Measurements from ENCODE around the gene HAPLN3.
"Not testable (repeated sequence)": the region's sequence is repeated elsewhere in the genome, so short reads cannot be mapped to it uniquely, and the experiment has no call there.

The HAPLN3 gene, protein sequence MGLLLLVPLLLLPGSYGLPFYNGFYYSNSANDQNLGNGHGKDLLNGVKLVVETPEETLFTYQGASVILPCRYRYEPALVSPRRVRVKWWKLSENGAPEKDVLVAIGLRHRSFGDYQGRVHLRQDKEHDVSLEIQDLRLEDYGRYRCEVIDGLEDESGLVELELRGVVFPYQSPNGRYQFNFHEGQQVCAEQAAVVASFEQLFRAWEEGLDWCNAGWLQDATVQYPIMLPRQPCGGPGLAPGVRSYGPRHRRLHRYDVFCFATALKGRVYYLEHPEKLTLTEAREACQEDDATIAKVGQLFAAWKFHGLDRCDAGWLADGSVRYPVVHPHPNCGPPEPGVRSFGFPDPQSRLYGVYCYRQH

DNA sequence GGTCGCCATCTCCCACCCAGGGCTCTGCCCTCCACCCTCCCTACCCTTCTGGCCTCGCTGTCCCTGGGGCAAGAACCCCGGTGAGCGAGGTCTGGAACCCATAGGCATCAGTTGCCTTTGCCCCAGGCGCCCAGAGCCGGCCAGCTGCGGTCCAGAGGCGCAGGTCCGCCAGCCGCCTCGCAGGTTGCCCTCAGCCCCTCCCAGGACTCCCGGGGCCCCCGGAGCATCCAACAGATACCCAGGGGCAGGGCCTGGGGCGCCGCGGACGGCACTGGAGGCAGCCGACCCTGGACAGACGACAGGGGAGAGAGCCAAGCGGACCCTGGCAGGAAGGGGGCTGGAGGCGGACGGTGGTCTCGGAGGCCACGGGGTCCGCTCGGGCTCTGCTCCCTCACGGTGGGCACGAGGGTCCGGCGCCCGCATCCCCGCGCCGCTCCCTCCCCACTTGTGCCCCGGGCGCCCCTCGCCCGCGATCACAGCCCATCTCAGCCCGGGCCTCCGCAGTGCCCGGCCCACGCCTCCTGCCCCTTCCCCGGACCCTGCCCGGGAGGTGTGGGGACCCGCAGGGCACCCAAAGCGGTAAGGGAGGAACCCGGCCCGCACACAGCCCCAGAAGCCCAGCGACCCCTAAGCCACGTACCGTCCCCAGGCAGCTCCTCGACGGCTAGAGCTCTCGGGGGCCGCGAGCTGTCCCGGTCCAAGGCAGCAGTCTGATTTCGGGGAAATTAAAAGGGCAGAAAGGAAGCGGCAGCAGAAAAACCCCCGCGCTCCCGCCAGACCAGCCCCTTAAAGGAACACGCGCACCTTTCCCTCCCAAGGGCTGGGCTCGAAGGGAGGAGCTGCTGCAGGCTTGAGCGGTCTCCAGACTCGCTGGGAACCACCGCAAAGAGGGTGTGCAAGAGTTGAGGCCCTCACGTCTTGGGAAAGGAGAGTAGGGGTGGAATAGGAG is at the start of gene HAPLN3:
TSS of gene HAPLN3 (minus strand) at position 726 of the 949 bp plus-strand sequence. CDS start 8,246 bp downstream, outside the sequence.
- peak; percentile 44 for FAIRE-seq
- DNase-seq (ENCODE audit: low spot score), result peak; percentile 80

- no peak for DNase-seq (ENCODE audit: low spot score)
- FAIRE-seq, result no peak
These were observed 44.8 kb upstream of the HAPLN3 start for GRCh38 chr15:88940110-88940675.

GRCh38 chr15:88939486-88939806 is 44.1 kb upstream of the HAPLN3 start:
- no peak for DNase-seq (ENCODE audit: low spot score)
- no peak for FAIRE-seq

DNA sequence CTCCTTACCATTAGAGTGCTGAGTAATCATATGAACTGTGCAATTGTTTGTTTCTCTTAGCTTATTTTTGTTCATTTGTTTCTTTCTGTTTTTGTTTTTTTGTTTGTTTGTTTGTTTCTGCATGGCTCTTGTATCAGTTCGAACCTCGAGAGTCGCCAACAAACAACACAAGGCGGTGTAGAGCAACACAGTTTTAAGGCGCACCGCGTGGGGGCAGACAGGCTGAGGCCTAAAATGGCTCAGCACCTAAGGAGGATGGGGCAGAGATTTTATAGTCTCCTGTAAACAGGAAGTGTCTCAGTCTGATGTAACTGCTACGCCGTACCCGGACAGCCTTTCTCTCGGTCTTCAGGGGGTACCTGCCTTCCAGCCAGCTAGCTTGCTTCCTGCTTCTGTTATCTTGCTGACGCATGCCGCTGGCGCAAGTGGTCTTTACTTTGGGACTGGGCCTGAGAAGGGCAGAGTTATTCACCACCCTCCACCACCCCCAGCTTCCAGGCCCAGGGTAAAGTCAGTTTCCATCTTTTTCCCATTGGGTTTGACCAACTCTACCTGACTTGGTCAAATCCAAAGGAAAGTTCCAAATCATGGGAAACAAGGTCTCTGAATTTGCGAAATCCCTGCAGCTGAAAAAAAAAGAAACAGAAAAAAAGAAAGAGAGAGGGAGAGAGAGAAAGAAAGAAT is 43.6 kb upstream of the HAPLN3 start:
- DNase-seq (ENCODE audit: low spot score), result no peak
- no peak for FAIRE-seq

DNA sequence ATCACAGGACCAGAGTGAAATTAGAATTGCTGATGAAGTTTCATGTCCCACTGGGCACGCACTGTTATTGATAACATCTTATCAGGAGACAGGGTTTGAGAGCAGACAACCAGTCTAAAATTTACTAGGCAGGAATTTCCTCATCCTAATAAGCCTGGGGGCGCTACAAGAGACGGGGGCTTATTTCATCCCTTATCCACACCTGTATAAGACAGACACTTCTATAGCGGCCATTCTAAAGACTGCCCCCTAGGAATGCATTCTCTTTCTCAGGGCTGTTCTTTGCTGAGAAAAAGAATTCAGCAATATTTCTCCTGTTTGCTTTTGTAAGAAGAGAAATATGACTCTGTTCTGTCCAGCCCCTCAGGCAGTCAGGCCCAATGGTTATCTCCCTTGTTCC is 39.1 kb upstream of the HAPLN3 start:
- FAIRE-seq; DNase-seq (ENCODE audit: low spot score): not testable (repeated sequence)

DNA sequence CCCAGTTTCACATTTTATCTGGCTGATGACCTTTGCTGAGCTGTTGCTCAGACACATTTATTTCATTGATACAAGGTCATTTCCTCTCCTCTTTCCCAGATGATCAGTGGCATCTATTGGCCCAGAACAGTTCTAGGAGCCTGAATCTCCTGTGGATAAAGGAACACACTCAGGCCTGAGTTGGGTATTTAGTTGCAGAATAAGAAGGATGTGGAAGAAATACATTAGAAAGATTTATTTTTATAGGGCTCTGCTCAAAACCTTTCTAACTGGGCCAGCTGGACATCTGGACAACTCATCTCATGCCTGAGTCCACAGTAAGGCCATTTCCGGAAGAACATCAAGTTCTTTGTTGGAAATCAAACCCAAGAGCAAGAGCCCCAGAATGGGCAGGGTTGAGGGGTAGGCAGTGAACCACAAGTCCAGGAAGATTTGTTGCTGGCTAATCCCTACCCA is 37.6 kb upstream of the HAPLN3 start:
- DNase-seq (ENCODE audit: low spot score) (no peak), FAIRE-seq (no peak)

DNA sequence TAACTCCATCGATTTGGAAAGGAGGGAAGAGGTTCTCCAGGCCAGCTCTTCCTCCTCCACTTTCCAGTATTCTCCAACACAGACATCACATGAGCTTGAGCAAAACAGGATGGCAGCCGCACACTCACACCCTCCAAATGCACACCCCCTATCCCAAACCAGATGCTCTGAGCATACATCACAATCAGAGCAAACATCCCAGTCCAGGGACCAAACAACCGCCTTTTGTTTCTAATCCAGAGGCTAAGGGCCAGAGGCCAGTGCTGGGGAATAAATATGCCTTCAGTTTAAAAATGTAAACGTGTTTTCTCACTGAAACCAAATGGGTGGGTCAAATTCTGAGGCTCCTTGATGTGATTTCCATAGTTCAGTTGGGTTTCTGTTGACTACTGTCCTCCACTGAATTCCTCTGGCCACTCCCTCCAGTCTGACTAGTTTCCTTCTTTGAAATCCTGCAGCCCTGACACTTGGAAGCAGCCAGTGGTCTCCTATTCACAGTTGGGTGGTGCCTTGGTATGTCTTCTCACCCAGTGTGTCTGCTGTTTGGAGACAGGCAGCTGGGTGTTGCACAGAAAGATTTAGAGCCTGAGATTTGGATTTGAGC is 37.0 kb upstream of the HAPLN3 start:
- FAIRE-seq, result no peak

DNA sequence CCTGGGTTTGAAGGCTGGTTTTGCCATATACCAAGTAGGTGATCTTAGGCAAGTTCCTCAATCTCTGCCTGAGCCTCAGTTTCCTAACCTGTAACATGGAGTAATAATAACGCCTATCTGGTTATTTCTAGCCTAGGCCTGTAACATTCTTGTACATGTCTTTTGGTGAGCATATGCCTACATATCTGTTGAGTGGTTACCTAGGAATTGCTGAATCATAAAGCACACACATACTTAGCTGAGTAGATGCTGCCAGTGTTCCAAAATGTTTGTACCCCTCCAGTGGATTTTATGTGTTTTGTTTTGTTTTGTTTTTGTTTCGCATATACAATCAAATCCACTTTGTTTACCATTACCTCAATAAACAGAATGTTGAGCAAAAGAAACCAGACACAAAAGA is 35.2 kb upstream of the HAPLN3 start:
- no peak for DNase-seq (ENCODE audit: low spot score)
- no peak for FAIRE-seq

More for the DNA sequence above, 37.0 kb upstream of the HAPLN3 start:
- no peak for DNase-seq (ENCODE audit: low spot score)

DNA sequence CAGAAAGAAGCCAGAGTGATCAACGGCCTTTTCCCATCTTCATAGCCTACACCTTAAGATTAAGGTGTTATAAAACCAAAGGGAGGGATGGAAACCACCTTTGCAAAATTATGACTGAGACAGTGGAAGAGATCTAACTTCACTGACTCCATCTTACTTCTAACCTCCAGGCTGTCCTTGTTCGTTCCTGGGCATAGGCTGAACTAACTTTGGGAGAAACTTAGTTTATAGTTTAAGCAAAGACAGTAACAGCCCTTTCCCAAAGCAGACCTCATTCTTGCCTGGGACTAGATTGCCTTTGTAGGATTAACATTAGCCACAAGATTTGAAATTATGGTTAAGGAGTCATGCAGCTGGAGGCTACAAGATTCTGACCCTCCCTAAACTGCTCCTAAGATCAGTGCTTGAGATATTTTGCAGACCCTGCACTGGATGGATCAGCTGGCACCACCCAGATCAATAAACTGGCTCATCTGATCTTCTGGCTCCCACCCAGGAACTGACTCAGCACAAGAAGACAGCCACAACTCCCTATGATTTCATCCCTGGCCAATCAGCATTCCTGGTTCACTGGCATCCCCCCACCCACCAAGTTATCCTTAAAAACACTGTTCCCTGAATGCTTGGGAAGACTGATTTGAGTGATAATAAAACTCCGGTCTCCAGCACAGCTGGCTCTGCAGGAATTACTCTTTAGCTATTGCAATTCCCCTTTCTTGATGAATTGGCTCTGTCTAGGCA is 34.2 kb upstream of the HAPLN3 start:
- not testable (repeated sequence) for DNase-seq (ENCODE audit: low spot score); FAIRE-seq

DNA sequence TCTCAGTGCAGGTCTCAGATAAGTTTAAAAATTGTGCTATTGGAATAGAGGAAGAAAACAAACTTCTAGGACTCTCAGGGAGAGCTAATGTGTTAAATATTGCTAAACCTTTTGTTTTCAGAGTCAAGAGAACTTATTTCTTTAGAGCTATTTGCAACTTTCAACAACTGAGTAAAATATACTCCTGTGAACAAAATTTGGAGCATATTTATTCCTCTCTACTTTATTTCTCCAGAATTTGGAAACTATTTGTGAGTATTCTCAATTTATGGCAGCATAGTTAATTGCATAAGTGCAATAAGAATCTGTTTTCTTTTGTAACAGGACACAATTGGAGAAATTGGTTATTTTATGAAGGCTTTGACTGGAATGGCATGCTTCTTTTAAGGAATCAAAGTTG is 32.8 kb upstream of the HAPLN3 start:
- FAIRE-seq, result not testable (repeated sequence)

GRCh38 chr15:88925648-88926047 is 30.3 kb upstream of the HAPLN3 start:
- DNase-seq (ENCODE audit: low spot score); FAIRE-seq: not testable (repeated sequence)

More for the DNA sequence above, 32.8 kb upstream of the HAPLN3 start:
- DNase-seq (ENCODE audit: low spot score), result not testable (repeated sequence)

- DNase-seq (ENCODE audit: low spot score), result not testable (repeated sequence)
- peak; percentile 77 for FAIRE-seq
These were observed 25.6 kb upstream of the HAPLN3 start for GRCh38 chr15:88920892-88921435.

- FAIRE-seq, result peak; percentile 20
These were observed 25.0 kb upstream of the HAPLN3 start for GRCh38 chr15:88920186-88920891.

DNA sequence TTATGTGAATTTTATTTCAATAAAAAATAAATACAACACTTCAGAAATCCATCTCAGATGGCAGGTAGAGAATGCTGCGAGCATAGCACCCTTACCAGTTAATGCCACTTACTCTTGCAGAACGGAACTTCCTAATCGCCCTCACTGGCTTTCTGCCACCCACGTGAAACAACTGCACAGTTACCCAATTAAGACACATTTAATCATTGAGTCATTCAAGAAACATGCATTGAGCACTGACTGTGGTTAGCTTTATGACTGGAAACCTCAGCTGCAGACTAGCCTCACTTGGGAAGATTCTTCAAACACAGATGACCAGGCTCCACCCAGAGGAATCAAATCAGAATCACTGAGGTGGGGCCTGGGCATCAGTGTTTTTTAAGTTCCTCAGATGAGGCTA is 23.4 kb upstream of the HAPLN3 start:
- peak; percentile 87 for DNase-seq (ENCODE audit: low spot score)

More at GRCh38 chr15:88920186-88920891, 25.0 kb upstream of the HAPLN3 start:
- peak; percentile 40 for DNase-seq (ENCODE audit: low spot score)

DNA sequence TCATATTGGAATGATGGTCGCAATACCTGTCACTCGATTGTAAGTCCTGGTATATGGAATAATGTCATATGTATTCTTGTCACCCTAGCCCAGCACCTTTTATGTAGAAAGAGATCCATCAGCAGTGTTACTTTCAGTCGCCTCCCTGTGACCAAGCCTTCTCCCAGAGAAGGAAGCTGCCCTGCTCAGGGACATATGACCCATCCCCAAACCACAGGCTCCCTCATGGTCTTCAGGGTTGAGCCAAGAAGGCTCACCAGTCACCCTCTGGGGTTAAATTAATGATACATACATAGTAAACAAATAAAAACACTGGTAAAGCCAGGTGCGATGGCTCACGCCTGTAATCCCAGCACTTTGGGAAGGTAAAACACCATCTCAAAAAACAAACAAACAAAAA is 22.4 kb upstream of the HAPLN3 start:
- DNase-seq (ENCODE audit: low spot score), result no peak
- FAIRE-seq, result no peak

More for the DNA sequence above, 23.4 kb upstream of the HAPLN3 start:
- peak; percentile 30 for FAIRE-seq

GRCh38 chr15:88915354-88915753 is 20.0 kb upstream of the HAPLN3 start:
- no peak for FAIRE-seq
- no peak for DNase-seq (ENCODE audit: low spot score)

- FAIRE-seq (no peak), DNase-seq (ENCODE audit: low spot score) (no peak)
These were observed 18.5 kb upstream of the HAPLN3 start for GRCh38 chr15:88913850-88914169.

GRCh38 chr15:88913017-88913849 is 17.9 kb upstream of the HAPLN3 start, which contains the start of gene MFGE8:
Gene MFGE8 (minus strand): TSS chr15:88913379. CDS start chr15:88913319, 60 bp downstream.
- FAIRE-seq, result no peak

More at GRCh38 chr15:88913017-88913849, 17.9 kb upstream of the HAPLN3 start, which contains the start of gene MFGE8:
- DNase-seq (ENCODE audit: low spot score), result peak; percentile 88
